DMS79 treated with DMSO at 0.1 percent for 48 hours (cell line): ENCODE measurements around the gene LANCL2.
A peak's percentile ranks its signal among the peaks of the same experiment; 100 is the strongest.
"Not testable (repeated sequence)": the region's sequence is repeated elsewhere in the genome, so short reads cannot be mapped to it uniquely, and the experiment has no call there.

Experiments
- DNase-seq: peaks from one replicate; lab custom pipeline; 2025; lab: John Stamatoyannopoulos, UW

LANCL2 gene

DNA sequence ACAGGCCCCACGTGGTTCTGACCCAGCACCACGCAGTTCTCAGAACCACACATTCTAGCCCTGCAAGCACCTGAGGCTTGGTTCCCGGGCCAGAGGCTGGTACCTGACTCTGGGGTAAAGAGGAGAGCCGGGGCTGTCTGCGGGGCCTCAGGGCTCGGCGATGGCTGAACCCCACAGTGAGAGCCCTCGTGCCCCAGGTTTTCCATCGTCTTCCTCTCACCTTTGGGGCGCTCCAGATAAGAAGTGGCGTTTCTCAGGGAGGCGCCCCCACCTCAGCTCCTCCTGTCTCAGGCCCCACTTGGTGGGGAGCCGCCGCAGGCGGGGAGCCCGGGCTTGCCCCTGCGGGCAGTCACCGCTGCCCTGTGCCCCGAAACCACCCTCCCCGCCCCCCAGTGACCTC, 2.2 kb upstream of the LANCL2 start:
- no peak for DNase-seq

DNA sequence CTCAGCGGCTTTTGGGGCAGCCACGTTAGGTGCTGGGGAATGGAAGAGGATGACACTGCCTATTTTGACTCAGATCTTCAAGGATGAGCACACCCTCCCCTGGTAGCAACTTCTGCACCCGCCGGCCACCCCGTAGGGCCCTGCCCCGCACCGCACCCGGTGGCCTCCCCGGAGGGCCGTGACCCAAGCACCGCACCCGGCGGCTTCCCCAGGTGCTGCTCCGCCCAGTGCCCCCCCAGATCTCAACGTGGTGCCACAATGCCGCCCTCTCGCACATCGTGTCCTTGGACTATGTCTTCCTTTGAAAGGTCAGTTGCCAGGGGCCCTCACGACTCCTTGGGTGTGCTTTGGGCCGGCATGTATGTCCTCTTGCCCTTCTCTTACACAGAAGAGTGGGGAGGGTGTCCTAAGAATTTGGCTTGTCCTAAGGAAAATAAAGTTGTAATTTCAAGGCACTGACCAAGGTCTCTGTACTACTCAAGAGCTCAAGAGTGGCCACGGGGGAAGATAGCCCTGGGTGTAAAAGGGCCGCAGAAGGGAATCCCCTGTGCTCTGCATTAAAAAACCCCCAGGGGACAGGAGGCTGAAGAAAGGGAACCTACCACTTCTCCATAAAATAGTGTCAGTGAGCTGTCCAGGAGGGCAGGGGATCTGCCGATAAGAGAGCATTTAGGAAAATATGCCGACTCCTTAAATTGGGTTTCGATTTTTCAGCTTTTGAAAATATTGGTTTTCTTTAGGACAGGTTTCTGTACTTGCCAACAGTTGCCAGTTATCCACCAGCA, 1.6 kb upstream of the LANCL2 start:
- DNase-seq: no peak

DNA sequence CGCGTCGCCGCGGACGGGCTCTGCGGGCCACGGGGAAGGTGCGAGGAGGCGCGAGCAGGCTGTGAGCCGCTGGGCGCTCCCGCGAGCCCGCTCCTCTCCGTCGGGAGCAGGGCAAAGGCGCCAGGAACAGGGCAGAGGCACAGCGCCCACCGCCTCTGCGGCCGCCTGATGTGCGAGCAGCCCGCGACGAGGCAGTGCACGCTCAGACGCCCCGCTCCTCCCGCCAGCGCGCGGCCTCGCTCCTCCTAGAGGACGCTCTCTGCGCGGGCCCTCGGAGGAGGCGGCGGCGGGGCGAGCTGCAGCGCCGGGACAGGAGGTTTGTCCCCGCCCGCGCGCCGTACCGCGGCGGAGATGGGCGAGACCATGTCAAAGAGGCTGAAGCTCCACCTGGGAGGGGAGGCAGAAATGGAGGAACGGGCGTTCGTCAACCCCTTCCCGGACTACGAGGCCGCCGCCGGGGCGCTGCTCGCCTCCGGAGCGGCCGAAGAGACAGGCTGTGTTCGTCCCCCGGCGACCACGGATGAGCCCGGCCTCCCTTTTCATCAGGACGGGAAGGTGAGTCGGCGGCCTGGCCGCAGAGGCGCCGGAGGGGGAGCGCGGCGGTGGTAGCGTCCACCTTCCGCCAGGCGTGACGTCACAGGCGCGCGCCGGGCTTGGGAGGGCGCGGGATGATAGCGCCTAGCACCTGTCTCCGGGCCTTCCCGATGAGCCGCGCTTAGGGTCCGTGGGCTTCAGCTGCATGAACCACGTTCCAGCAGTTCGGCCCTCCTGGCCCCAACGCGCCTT, 731 bp downstream of the LANCL2 start:
- DNase-seq: peak; percentile 80

DNA sequence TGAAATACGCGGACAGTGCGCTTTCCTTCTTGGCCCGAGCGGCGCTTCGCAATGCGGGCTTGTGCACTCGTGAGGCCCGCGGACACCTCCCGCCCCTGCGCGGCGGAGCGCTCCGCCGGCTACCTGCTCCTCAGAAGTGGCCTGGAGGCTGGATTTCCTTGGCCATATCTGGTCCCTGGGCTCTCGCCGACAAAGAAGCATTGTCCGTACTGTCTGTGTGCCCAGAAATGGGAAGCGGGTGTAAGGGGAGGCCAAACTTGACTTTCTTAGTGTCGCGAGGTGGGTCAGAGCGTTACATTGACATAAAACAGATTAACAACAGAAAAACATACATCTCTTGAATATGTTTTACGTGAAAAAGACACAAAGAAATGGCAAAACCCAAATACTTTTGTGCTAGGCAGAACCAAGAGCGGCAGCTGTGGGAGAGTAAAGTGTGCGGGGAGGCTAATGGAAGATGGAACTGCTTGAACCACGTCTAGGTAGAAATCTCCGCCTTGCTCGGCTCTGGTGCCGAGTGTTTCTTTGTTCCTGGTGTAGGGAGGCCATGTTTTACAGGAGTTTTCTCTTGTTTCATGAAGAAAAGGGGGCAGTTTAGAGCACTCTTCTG, 1.4 kb downstream of the LANCL2 start:
- peak; percentile 62 for DNase-seq

- no peak for DNase-seq
Observed at GRCh38 chr7:55367283-55367840, 2.2 kb downstream of the LANCL2 start.

DNA sequence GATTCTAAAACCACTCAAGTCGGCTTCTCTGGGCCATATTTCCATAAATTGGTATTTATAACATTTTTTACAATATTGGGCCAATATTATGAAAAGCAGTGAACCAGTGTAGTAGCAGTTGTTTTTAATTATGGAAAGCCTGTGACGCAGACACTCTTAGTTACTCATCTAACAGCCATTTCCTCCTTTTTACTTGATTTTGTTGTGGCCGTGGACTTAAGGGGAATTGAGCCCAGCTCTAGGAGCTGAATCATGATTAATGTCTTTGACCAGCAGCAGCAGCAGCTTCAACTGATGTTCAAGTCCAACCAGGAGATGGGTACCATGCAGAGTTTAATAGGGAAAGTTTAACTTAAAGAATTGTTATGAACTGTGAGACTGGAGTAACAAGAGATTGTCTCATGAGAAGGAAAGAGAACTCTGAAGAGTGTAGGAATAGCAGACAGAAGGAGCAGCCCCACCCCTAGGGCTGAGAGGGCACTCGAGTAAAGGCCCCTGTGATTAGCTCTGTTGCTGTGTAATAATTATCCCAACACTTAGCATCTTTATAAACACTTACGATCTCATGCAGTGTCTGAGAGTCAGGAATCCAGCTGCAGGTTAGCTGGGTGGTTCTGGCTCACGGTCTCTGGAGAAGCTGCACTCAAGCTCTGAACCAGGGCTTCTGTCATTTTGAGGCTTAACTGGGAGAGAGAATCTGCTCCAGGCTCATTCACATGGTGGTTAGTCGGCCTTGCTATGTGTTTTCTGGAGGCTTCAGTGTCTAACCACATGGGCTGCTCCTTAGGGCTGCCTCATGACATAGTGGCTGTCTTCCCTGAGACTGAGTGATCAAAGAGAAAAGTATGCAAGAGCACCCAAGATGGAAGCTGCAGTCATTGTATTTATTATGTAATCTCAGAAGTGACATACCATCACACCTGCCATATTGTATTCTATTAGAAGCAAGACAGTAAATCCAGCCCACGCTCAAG, 4.6 kb downstream of the LANCL2 start:
- DNase-seq: peak; percentile 75

DNA sequence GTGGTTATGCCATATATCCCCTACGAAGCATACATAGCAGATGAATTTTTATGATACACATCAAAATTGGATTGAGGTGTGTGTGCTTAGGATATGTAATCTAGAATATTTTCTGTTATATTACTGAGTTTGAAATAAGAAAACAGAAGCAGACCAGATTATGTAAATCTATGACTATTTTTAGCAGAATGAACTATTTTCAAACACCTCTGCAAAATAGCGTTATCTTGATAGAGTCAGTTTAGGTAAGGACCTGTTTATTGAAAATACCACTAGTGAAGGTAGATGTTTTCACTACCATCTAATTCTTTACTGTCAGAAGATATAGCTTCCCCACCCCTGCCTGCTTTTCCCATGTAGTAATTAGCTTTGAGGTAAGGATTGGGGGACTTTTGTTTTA, 9.1 kb downstream of the LANCL2 start:
- DNase-seq: no peak

GRCh38 chr7:55375237-55375636, 10.1 kb downstream of the LANCL2 start:
- DNase-seq: no peak

GRCh38 chr7:55377162-55377817, 12.2 kb downstream of the LANCL2 start:
- DNase-seq: no peak

GRCh38 chr7:55379285-55379684, 14.1 kb downstream of the LANCL2 start:
- no peak for DNase-seq

- no peak for DNase-seq
Observed at GRCh38 chr7:55381189-55381588, 16.1 kb downstream of the LANCL2 start.

- DNase-seq: no peak
Observed at GRCh38 chr7:55381696-55382095, 16.6 kb downstream of the LANCL2 start.

DNA sequence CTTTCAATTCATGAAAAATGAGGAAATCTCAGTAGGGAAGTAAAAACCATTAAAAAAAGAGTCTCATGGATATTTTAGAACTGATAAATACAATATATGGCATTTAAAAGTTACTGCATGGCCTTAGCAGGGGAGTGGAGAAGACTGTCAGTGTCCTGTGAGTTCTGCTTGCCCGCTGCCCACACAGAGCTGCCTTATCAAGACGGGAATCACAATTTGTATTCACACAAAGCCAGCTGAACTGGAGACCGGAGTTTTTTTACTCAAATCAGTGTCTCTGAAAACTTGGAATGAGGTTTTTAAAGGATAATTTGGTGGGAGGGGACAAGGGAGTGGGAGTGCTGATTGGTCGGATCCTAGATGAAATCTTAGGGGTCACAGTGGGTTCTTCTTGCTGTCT, 17.1 kb downstream of the LANCL2 start:
- DNase-seq: no peak

DNA sequence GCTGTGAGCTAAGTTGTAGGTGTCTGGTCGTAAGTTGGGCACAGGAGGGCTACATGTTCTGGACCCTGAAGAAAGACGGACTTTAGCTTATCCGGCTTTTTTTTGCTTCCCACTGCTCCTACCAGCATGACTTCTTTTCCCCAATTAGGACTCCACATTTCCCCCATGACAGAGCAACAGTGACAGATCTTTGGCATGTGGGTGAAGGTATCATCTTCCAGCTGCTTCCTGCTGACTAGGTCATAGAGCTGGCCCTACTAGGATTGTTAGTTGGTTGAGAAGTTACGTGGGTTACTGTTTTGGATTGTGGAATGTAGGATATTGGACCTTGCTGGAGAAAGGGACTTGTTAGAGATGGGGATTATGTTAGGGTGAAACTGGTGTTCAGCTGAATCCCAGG, 21.4 kb downstream of the LANCL2 start:
- DNase-seq: no peak

- peak; percentile 13 for DNase-seq
Observed at GRCh38 chr7:55387062-55387965, 22.2 kb downstream of the LANCL2 start.

DNA sequence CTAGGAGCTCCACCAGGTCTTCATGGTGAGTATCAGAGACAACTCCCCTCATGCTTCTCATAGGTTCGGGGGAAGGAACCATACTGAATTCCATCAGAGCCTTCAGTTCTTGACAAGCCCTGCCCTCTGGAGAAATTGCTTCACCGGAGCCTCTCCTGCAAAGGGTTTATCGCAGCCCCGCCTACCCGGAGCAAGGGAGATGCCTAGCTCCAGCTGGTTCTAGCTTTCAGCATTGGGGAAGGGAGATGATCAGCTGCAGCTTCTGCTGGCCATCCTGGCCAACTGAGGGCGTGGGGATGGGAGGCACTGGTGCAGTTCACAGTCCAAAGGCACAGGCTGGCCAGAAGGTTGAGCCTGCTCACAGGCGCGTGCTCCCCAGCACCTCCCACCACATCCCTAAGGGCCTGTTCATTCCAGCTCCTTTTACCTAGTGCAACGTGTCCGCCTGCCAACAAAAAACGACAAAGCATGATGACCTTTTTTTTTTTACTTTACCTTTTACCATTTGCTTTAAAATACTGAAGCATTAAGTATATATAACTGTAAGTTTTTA, 31.2 kb downstream of the LANCL2 start:
- DNase-seq: no peak

- DNase-seq: no peak
Observed at GRCh38 chr7:55397617-55398016, 32.5 kb downstream of the LANCL2 start.

DNA sequence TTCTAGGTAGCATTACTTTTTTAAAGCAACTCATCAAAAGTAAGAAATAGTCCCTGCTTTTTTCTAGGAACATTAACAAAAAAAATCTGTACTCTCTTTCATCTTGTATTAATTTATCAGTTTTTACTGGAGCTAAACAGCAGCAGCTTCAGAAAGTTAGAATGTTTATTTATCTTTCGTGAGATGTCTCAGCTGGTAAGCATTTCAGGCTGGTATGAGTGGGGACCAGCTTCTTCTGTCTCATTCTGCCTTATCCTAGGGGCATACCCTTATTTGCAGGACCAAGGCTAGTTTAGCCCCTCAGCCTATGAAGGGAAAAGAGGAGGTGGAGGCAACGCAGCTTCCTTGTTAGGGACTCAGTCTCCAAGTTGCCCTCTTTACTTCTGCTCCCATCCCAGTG, 35.1 kb downstream of the LANCL2 start:
- DNase-seq: no peak

DNA sequence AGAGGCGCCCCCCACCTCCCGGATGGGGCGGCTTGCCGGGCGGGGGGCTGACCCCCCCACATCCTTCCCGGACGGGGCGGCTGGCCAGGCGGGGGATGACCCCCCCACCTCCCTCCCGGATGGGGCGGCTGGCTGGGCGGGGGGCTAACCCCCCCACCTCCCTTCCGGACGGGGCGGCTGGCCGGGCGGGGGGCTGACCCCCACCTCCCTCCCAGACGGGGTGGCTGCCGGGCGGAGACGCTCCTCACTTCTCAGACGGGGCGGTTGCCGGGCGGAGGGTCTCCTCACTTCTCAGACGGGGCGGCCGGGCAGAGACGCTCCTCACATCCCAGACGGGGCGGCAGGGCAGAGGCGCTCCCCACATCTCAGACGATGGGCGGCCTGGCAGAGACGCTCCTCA, 37.4 kb downstream of the LANCL2 start:
- DNase-seq: not testable (repeated sequence)
